IMR-90 (cell line): ENCODE measurements around the gene TMPRSS11A. TPM values are rescaled to one million over a fixed set of nuclear protein-coding genes. Genes with fewer than 3 reads are reported as not detected.

ENCODE experiments used
- ATAC-seq: fragments of 200-7000 bp; cut with Tn5 transposase; 2 replicates; pipeline ENCODE4 v1.9.1; 2020; ENCODE audit warnings: low read depth, mild to moderate bottlenecking, moderate library complexity
- BruUV-seq: library from RNA; stranded (reverse); fragments of 400-500 nt; replicated peaks from 2 replicates; lab custom pipeline; 2021; lab: Mats Ljungman, UMichigan
- CTCF ChIA-PET: fragments of 300-600 bp; formaldehyde crosslinking; extraction: SDS; loops from one replicate; lab custom pipeline; 2021; ENCODE audit warnings: antibody characterized with exemption; lab: Yijun Ruan, JAX
- POLR2A ChIA-PET: fragments of 300-600 bp; sonication (Branson Sonifier 250); formaldehyde crosslinking; loops from one replicate; lab custom pipeline; 2022; ENCODE audit warnings: antibody characterized with exemption; ENCODE audit not compliant: unreplicated experiment; lab: Charles Lee
- DNase-seq: peaks from one replicate; pipeline ENCODE4 v3.0.0; 2013
- H2AFZ ChIP-seq: replicated peaks from 2 replicates; pipeline ENCODE3; 2013; ENCODE audit warnings: low read length, mild to moderate bottlenecking; ENCODE audit not compliant: poor library complexity
- H2AK5ac ChIP-seq: 2 replicates; pipeline ENCODE4 v1.6.1; 2013; ENCODE audit warnings: low read depth, low read length, inconsistent platforms
- H2AK9ac ChIP-seq: replicated peaks from 2 replicates; pipeline ENCODE3; 2013; ENCODE audit warnings: mild to moderate bottlenecking, low read depth, low read length, moderate library complexity; ENCODE audit not compliant: poor library complexity
- H2BK120ac ChIP-seq: 2 replicates; pipeline ENCODE4 v1.6.1; 2013; ENCODE audit warnings: low read depth, low read length, inconsistent platforms
- H2BK15ac ChIP-seq: 3 replicates; pipeline ENCODE4 v1.6.1; 2013; ENCODE audit warnings: low read depth, low read length, inconsistent platforms
- H2BK20ac ChIP-seq: 2 replicates; pipeline ENCODE4 v1.6.1; 2013; ENCODE audit warnings: low read depth, mild to moderate bottlenecking, inconsistent platforms, low read length, moderate library complexity
- H2BK5ac ChIP-seq: 2 replicates; pipeline ENCODE4 v1.6.1; 2013; ENCODE audit warnings: mild to moderate bottlenecking, low read depth, low read length, inconsistent platforms; ENCODE audit not compliant: poor library complexity, severe bottlenecking
- H3K14ac ChIP-seq: replicated peaks from 2 replicates; pipeline ENCODE4 v1.6.1; 2013; ENCODE audit warnings: low read depth, low read length, inconsistent platforms
- H3K18ac ChIP-seq: 2 replicates; pipeline ENCODE4 v1.6.1; 2013; ENCODE audit warnings: low read depth, low read length, control low read depth
- H3K23ac ChIP-seq: 2 replicates; pipeline ENCODE4 v1.6.1; 2013; ENCODE audit warnings: low read depth, low read length, inconsistent platforms
- H3K27ac ChIP-seq: 2 replicates; pipeline ENCODE4 v1.5.1; 2013; ENCODE audit warnings: mild to moderate bottlenecking, control low read depth, low read length; ENCODE audit not compliant: insufficient read depth
- H3K27me3 ChIP-seq: 2 replicates; pipeline ENCODE4 v1.6.1; 2013; ENCODE audit warnings: low read length; ENCODE audit not compliant: control insufficient read depth, insufficient read depth
- H3K36me3 ChIP-seq: 2 replicates; pipeline ENCODE4 v1.6.1; 2013; ENCODE audit warnings: low read length, mixed read lengths; ENCODE audit not compliant: control insufficient read depth, insufficient read depth
- H3K4ac ChIP-seq: 2 replicates; pipeline ENCODE4 v1.6.1; 2013; ENCODE audit warnings: low read depth, low read length, inconsistent platforms
- H3K4me1 ChIP-seq: 2 replicates; pipeline ENCODE4 v1.6.1; 2013; ENCODE audit warnings: low read length, mixed read lengths; ENCODE audit not compliant: control insufficient read depth, insufficient read depth
- H3K4me2 ChIP-seq: 2 replicates; pipeline ENCODE4 v1.6.1; 2013; ENCODE audit warnings: low read depth, mild to moderate bottlenecking, control low read depth, low read length, moderate library complexity
- H3K4me3 ChIP-seq: 2 replicates; pipeline ENCODE4 v1.5.1; 2013; ENCODE audit warnings: low read depth, mild to moderate bottlenecking, control low read depth, low read length, moderate library complexity; ENCODE audit not compliant: insufficient read depth
- H3K56ac ChIP-seq: 2 replicates; pipeline ENCODE4 v1.6.1; 2013; ENCODE audit warnings: low read length, inconsistent platforms; ENCODE audit not compliant: insufficient read depth; ENCODE audit errors: extremely low read depth
- H3K79me1 ChIP-seq, 2 experiments: 2 replicates each; pipeline ENCODE4 v1.6.1; 2013; ENCODE audit warnings: low read length in 2 of 2, inconsistent platforms in 1 of 2, low read depth in 1 of 2
- H3K9ac ChIP-seq: 2 replicates; pipeline ENCODE4 v1.6.1; 2013; ENCODE audit warnings: low read depth, low read length, control low read depth
- H3K9me1 ChIP-seq: 2 replicates; pipeline ENCODE4 v1.6.1; 2013; ENCODE audit warnings: low read length, inconsistent platforms; ENCODE audit not compliant: insufficient read depth
- H3K9me3 ChIP-seq: 2 replicates; pipeline ENCODE4 v1.6.1; 2013; ENCODE audit warnings: low read length; ENCODE audit not compliant: control insufficient read depth, insufficient read depth
- H4K20me1 ChIP-seq: 2 replicates; pipeline ENCODE4 v1.6.1; 2013; ENCODE audit warnings: low read length, inconsistent platforms; ENCODE audit not compliant: insufficient read depth
- H4K5ac ChIP-seq: 2 replicates; pipeline ENCODE4 v1.6.1; 2013; ENCODE audit warnings: mild to moderate bottlenecking, low read depth, low read length, control low read depth
- H4K8ac ChIP-seq, 2 experiments: 2 replicates each; pipeline ENCODE4 v1.6.1; 2013; ENCODE audit warnings: low read depth in 2 of 2, low read length in 2 of 2, control low read depth in 1 of 2, inconsistent platforms in 1 of 2
- H4K91ac ChIP-seq: 2 replicates; pipeline ENCODE4 v1.6.1; 2013; ENCODE audit warnings: low read depth, low read length, inconsistent platforms; ENCODE audit not compliant: insufficient read depth
- CEBPB ChIP-seq: IDR thresholded peaks from 2 replicates; pipeline ENCODE4 v1.6.1; 2012; ENCODE audit warnings: low read depth, low read length, improper control_type of control experiment
- CHD1 ChIP-seq: IDR thresholded peaks from 2 replicates; pipeline ENCODE4 v1.6.1; 2012; ENCODE audit warnings: low read depth, low read length, improper control_type of control experiment
- CTCF ChIP-seq: conservative IDR thresholded peaks from 2 replicates; pipeline ENCODE4 v1.5.1; 2012; ENCODE audit warnings: mild to moderate bottlenecking, low read depth, low read length, improper control_type of control experiment
- ELK1 ChIP-seq: fragments of 150-350 bp; IDR thresholded peaks from 2 replicates; pipeline ENCODE4 v1.6.1; 2016; ENCODE audit warnings: low read depth, mild to moderate bottlenecking, low read length, moderate library complexity, borderline replicate concordance
- FOS ChIP-seq: fragments of 150-350 bp; IDR thresholded peaks from 2 replicates; pipeline ENCODE4 v1.6.1; 2016; ENCODE audit warnings: low read depth, low read length
- MAFK ChIP-seq: IDR thresholded peaks from 2 replicates; pipeline ENCODE4 v1.6.1; 2012; ENCODE audit warnings: low read depth, low read length, improper control_type of control experiment
- MAZ ChIP-seq: IDR thresholded peaks from 2 replicates; pipeline ENCODE4 v1.6.1; 2012; ENCODE audit warnings: low read depth, mild to moderate bottlenecking, low read length, improper control_type of control experiment, moderate library complexity, borderline replicate concordance
- MXI1 ChIP-seq: IDR thresholded peaks from 2 replicates; pipeline ENCODE4 v1.6.1; 2012; ENCODE audit warnings: low read depth, mild to moderate bottlenecking, low read length, moderate library complexity, borderline replicate concordance
- NFE2L2 ChIP-seq: fragments of 150-350 bp; IDR thresholded peaks from 2 replicates; pipeline ENCODE4 v1.6.1; 2016; ENCODE audit warnings: low read depth, mild to moderate bottlenecking, low read length
- RAD21 ChIP-seq: IDR thresholded peaks from 2 replicates; pipeline ENCODE4 v1.6.1; 2012; ENCODE audit warnings: low read length, improper control_type of control experiment
- RFX5 ChIP-seq: IDR thresholded peaks from 2 replicates; pipeline ENCODE4 v1.8.0; 2012; ENCODE audit warnings: low read depth, mild to moderate bottlenecking, low read length, moderate library complexity
- SMC3 ChIP-seq: fragments of 150-350 bp; IDR thresholded peaks from 2 replicates; pipeline ENCODE4 v1.6.1; 2016; ENCODE audit warnings: low read depth, mild to moderate bottlenecking, antibody characterized with exemption, low read length, moderate library complexity
- USF2 ChIP-seq: fragments of 150-350 bp; IDR thresholded peaks from 2 replicates; pipeline ENCODE4 v1.6.1; 2017; ENCODE audit warnings: mild to moderate bottlenecking, antibody characterized with exemption, low read length, low read depth
- WGBS, 2 experiments: methylation state at CpG; one replicate each; pipeline versions ENCODE4 v1.1.5 to v1.1.7; 2013; ENCODE audit warnings: missing lambda C conversion rate in 2 of 2; ENCODE audit not compliant: insufficient read length in 1 of 2; ENCODE audit errors: extremely low coverage in 2 of 2; 5-methylcytosine and 5-hydroxymethylcytosine counted together
- dilution Hi-C: fragments of 300-500 bp; cut with HindIII; formaldehyde crosslinking; loops from one replicate; pipeline ENCODE4 v1.14.3; 2018; ENCODE audit warnings: low sequenced_read_pairs; ENCODE audit not compliant: unreplicated experiment
- in situ Hi-C: fragments of 300-500 bp; cut with MboI; formaldehyde crosslinking; loops from 3 replicates; pipeline ENCODE4 v1.14.3; 2019; ENCODE audit warnings: low sequenced_read_pairs, inconsistent platforms, mixed read lengths
- intact Hi-C: fragments of 100-400 bp; cut with micrococcal nuclease; formaldehyde crosslinking; loops from 2 replicates; pipeline ENCODE4 v1.10.0; 2022
- polyA plus RNA-seq, 3 experiments: library from polyadenylated mRNA; depleted of rRNA; stranded (reverse); fragments of >200 nt; gene quantifications; 2 replicates each; pipeline ENCODE4 v1.2.3, GENCODE V29; 2012; ENCODE audit warnings: low replicate concordance in 1 of 3
- total RNA-seq: library from RNA; depleted of rRNA; stranded (reverse); fragments of >200 nt; gene quantifications from 2 replicates; pipeline ENCODE4 v1.2.3, GENCODE V29; 2012

Gene TMPRSS11A
- total and polyA plus RNA-seq, 2 of the 4 experiments (the other 2 are of a cell fraction): not detected

GRCh38 chr4:67869580-67870190 is 93.6 kb downstream of the TMPRSS11A start:
- no peak for ATAC-seq
- Histone ChIP-seq H2BK15ac (no peak overlapping the region), H4K20me1 (no peaks in the 10 kb centered on the region), H3K56ac (no peak overlapping the region), H2BK20ac (no peak overlapping the region), H2AK5ac (no peak overlapping the region), H2BK5ac (no peak overlapping the region), H2BK120ac (no peak overlapping the region), H3K4me2 (no peak overlapping the region), H4K8ac (no peak overlapping the region), H3K27ac (no peak overlapping the region), H4K91ac (no peak overlapping the region), H3K9ac (no peak overlapping the region), H3K4me3 (no peak overlapping the region), H3K27me3 (no peaks in the 10 kb centered on the region), H3K18ac (no peak overlapping the region), H3K4me1 (no peaks in the 10 kb centered on the region), H4K5ac (no peak overlapping the region), H2AFZ (no peak overlapping the region), H3K4ac (no peak overlapping the region), H3K23ac (no peak overlapping the region), H3K14ac (no peak overlapping the region), H3K9me3 (no peaks in the 10 kb centered on the region), H3K79me1 (no peaks in the 10 kb centered on the region), H2AK9ac (no peak overlapping the region), H3K9me1 (no peaks in the 10 kb centered on the region), H3K36me3 (no peaks in the 10 kb centered on the region)
- in situ Hi-C loops: loop anchor here (5.0 to 10.0 kb wide), 2 partner anchors 38 to 305 kb away; no protein-coding TSS in a partner anchor
- ChIA-PET CTCF (no interaction called here), POLR2A (no interaction called here)
- no peak for DNase-seq
- WGBS, 2 experiments: no CpG with 5 or more reads among the region's 4 CpGs
- TF ChIP-seq NFE2L2: no peak
- no peak for TF ChIP-seq USF2
- no peak for TF ChIP-seq MAFK
- TF ChIP-seq FOS: no peak
- TF ChIP-seq RFX5: no peak
- no peak for TF ChIP-seq ELK1
- TF ChIP-seq MXI1: no peak
- no peak for TF ChIP-seq RAD21
- no peak for TF ChIP-seq CHD1
- no peak for TF ChIP-seq MAZ
- TF ChIP-seq CTCF: no peak
- TF ChIP-seq CEBPB: no peak
- no peak for TF ChIP-seq SMC3
- dilution Hi-C loops: no loop called here
- no TSS peak for BruUV-seq
- intact Hi-C loops: loop anchor here (2.0 kb wide), 1 partner anchor 117 kb away; no protein-coding TSS in a partner anchor
